HCT116 (cell line): Measurements from ENCODE around the gene TBATA. TPM values are rescaled to one million over a fixed set of nuclear protein-coding genes. Genes with fewer than 3 reads are reported as not detected.

Experiments
- ATAC-seq: fragments of 200-7000 bp; cut with Tn5 transposase; 2 replicates; pipeline ENCODE4 v1.9.1; 2020; ENCODE audit warnings: mild to moderate bottlenecking, moderate library complexity
- BruUV-seq: library from RNA; stranded (reverse); fragments of 400-500 nt; replicated peaks from 2 replicates; lab custom pipeline; 2021; lab: Mats Ljungman, UMichigan
- CTCF ChIA-PET: fragments of 300-600 bp; sonication (Branson Sonifier 250); formaldehyde crosslinking; loops from one replicate; lab custom pipeline; 2021; ENCODE audit warnings: antibody characterized with exemption; lab: Charles Lee
- POLR2A ChIA-PET: fragments of 300-600, 350-600 bp; sonication (Branson Sonifier 250); formaldehyde crosslinking; loops from one replicate; lab custom pipeline; 2021; ENCODE audit warnings: antibody characterized with exemption; lab: Charles Lee
- RAD21 ChIA-PET, 2 experiments: fragments of 300-600 bp; sonication (Branson Sonifier 250); formaldehyde crosslinking; loops; one replicate each; lab custom pipeline; 2023; ENCODE audit warnings: low total read pairs in 2 of 2; ENCODE audit not compliant: uncharacterized antibody in 2 of 2, unreplicated experiment in 2 of 2, low non-redundant PET in 1 of 2; lab: Charles Lee
- DNase-seq: peaks from one replicate; pipeline ENCODE4 v3.0.0-alpha.2; 2010; ENCODE audit warnings: low read depth, low spot score
- H2AFZ ChIP-seq: fragments of 200-600 bp; shearing (Covaris generic), sonication (generic); 2 replicates; pipeline ENCODE4 v1.6.1; 2017; ENCODE audit warnings: low read depth, mixed run types, mixed read lengths, antibody characterized with exemption, low read length; ENCODE audit not compliant: poor library complexity, severe bottlenecking
- H3K27ac ChIP-seq: 2 replicates; pipeline ENCODE4 v1.5.1; 2012; ENCODE audit warnings: low read depth, low read length
- H3K27me3 ChIP-seq: fragments of 200-600 bp; sonication (generic); 2 replicates; pipeline ENCODE4 v1.6.1; 2016; ENCODE audit warnings: mixed run types, low read length, mixed read lengths; ENCODE audit not compliant: insufficient read depth
- H3K36me3 ChIP-seq, 2 experiments: fragments of 200-500 bp in 1 of 2; fragments of 200-600 bp in 1 of 2; sonication (Bioruptor generic) in 1 of 2; sonication (generic) in 1 of 2; 2 replicates each; pipeline versions ENCODE4 v1.5.1 to v1.6.1; 2014 to 2016; ENCODE audit warnings: low read length in 2 of 2, inconsistent platforms in 1 of 2, mixed read lengths in 1 of 2, mixed run types in 1 of 2; ENCODE audit not compliant: insufficient read depth in 2 of 2, control insufficient read depth in 1 of 2
- H3K4me1 ChIP-seq, 2 experiments: fragments of 200-600 bp in 1 of 2; sonication (generic) in 1 of 2; 2 replicates each; pipeline versions ENCODE4 v1.5.1 to v1.6.1; 2012 to 2017; ENCODE audit warnings: low read length in 2 of 2, inconsistent platforms in 1 of 2, mild to moderate bottlenecking in 1 of 2, mixed read lengths in 1 of 2, mixed run types in 1 of 2, moderate library complexity in 1 of 2; ENCODE audit not compliant: insufficient read depth in 2 of 2, control insufficient read depth in 1 of 2
- H3K4me2 ChIP-seq: fragments of 200-600 bp; sonication (generic); 2 replicates; pipeline ENCODE4 v1.6.1; 2017; ENCODE audit warnings: mixed run types, low read length, mixed read lengths
- H3K4me3 ChIP-seq, 2 experiments: fragments of 200-600 bp in 1 of 2; sonication (generic) in 1 of 2; replicated peaks in 1 of 2; 2 replicates each; pipeline ENCODE4 v1.5.1; 2011 to 2016; ENCODE audit warnings: low read length in 2 of 2, control low read depth in 1 of 2, low read depth in 1 of 2, mild to moderate bottlenecking in 1 of 2, mixed read lengths in 1 of 2, mixed run types in 1 of 2
- H3K79me2 ChIP-seq: fragments of 200-600 bp; sonication (generic); 2 replicates; pipeline ENCODE4 v1.6.1; 2017; ENCODE audit warnings: mild to moderate bottlenecking, mixed run types, low read length, moderate library complexity, mixed read lengths; ENCODE audit not compliant: insufficient read depth
- H3K9ac ChIP-seq: fragments of 200-600 bp; sonication (generic); 2 replicates; pipeline ENCODE4 v1.6.1; 2016; ENCODE audit warnings: low read length, mixed read lengths
- H3K9me2 ChIP-seq: fragments of 200-600 bp; sonication (generic), shearing (Covaris generic); 2 replicates; pipeline ENCODE4 v1.6.1; 2017; ENCODE audit warnings: mixed run types, mild to moderate bottlenecking, moderate library complexity; ENCODE audit not compliant: insufficient read depth
- H3K9me3 ChIP-seq, 2 experiments: fragments of 200-500 bp in 1 of 2; fragments of 200-600 bp in 1 of 2; sonication (Bioruptor generic) in 1 of 2; sonication (generic) in 1 of 2; 2 replicates each; pipeline ENCODE4 v1.6.1; 2014 to 2017; ENCODE audit warnings: low read length in 2 of 2, mixed read lengths in 2 of 2, inconsistent platforms in 1 of 2, low read depth in 1 of 2, mild to moderate bottlenecking in 1 of 2, mixed run types in 1 of 2, moderate library complexity in 1 of 2; ENCODE audit not compliant: control insufficient read depth in 1 of 2, insufficient read depth in 1 of 2
- H4K20me1 ChIP-seq: fragments of 200-600 bp; sonication (generic), shearing (Covaris generic); 2 replicates; pipeline ENCODE4 v1.6.1; 2017; ENCODE audit warnings: mixed run types, mild to moderate bottlenecking, moderate library complexity; ENCODE audit not compliant: insufficient read depth
- CEBPB ChIP-seq: IDR thresholded peaks from 2 replicates; pipeline ENCODE4 v1.6.1; 2012; ENCODE audit warnings: low read depth
- EZH2phosphoT487 ChIP-seq: fragments of 200-600 bp; IDR thresholded peaks from 2 replicates; pipeline ENCODE4 v1.6.1; 2018; ENCODE audit warnings: antibody characterized with exemption, borderline replicate concordance
- FOSL1 ChIP-seq: IDR thresholded peaks from 2 replicates; pipeline ENCODE4 v1.6.1; 2012; ENCODE audit warnings: low read depth
- POLR2AphosphoS5 ChIP-seq: IDR thresholded peaks from 2 replicates; pipeline ENCODE4 v1.6.1; 2011; ENCODE audit warnings: mild to moderate bottlenecking, low read depth, low read length, moderate library complexity
- SP1 ChIP-seq: IDR thresholded peaks from 2 replicates; pipeline ENCODE4 v1.6.1; 2012; ENCODE audit warnings: low read depth
- TCF7L2 ChIP-seq: IDR thresholded peaks from 2 replicates; pipeline ENCODE4 v1.7.0; 2011; ENCODE audit warnings: borderline replicate concordance, inconsistent platforms; ENCODE audit not compliant: insufficient read depth, insufficient read length; ENCODE audit errors: extremely low read depth
- YY1 ChIP-seq: IDR thresholded peaks from 2 replicates; pipeline ENCODE4 v1.6.1; 2011; ENCODE audit warnings: low read length, low read depth, moderate library complexity, mild to moderate bottlenecking; ENCODE audit not compliant: insufficient replicate concordance; ENCODE audit errors: extremely low read depth
- ZFX ChIP-seq: fragments of 450-650 bp; IDR thresholded peaks from 2 replicates; pipeline ENCODE4 v1.6.1; 2017
- ZNF274 ChIP-seq: fragments of 200-500 bp; sonication (Bioruptor generic); IDR thresholded peaks from 2 replicates; pipeline ENCODE4 v1.6.1; 2014; ENCODE audit warnings: mild to moderate bottlenecking, low read depth, low read length, inconsistent platforms
- intact Hi-C: fragments of 100-400 bp; cut with micrococcal nuclease; formaldehyde crosslinking; loops from 2 replicates; pipeline ENCODE4 v1.10.0; 2022
- total RNA-seq: library from RNA; stranded (reverse); gene quantifications from one replicate; pipeline ENCODE4 v1.2.1, GENCODE V29; 2021; ENCODE audit not compliant: unreplicated experiment
- TF ChIP-seq, protein P1 (sequence below): IDR thresholded peaks from 2 replicates; pipeline ENCODE4 v1.6.1; 2011; ENCODE audit warnings: mild to moderate bottlenecking, low read length, moderate library complexity; ENCODE audit not compliant: insufficient replicate concordance; ENCODE audit errors: extremely low read depth
- TF ChIP-seq, protein P2 (sequence below): IDR thresholded peaks from 2 replicates; pipeline ENCODE4 v1.6.1; 2012; ENCODE audit warnings: low read depth
- TF ChIP-seq, protein P3 (sequence below): IDR thresholded peaks from 2 replicates; pipeline ENCODE4 v1.6.1; 2012

The TBATA gene
- total RNA-seq, 1 experiment from 2014 or later, result not detected

DNA sequence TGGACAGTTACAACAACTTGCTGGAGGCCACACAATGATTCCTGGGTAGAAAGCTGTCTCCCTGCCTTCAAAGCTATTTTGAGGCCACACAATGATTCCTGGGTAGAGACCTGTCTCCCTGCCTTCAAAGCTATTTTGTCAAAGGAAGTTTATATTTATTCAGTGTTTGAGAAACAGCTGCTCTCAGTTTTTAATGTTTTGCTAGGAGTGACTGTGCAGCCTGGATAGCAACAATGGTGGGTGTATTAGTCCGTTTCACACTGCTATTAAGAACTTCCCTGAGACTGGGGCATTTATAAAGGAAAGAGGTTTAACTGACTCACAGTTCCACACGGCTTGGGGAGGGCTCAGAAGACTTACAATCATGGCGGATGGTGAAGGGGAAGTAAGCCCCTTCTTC, 26.7 kb upstream of the TBATA start:
- H3K79me2 ChIP-seq, result peaks cover 7% of the 10 kb centered on the region
- no TSS peak for BruUV-seq
- no peak overlapping the region for H3K27ac ChIP-seq
- no peaks in the 10 kb centered on the region for H3K9me3 ChIP-seq
- no peak overlapping the region for H3K9ac ChIP-seq
- ChIA-PET CTCF (no interaction called here), POLR2A (no interaction called here), RAD21 (no interaction called here)
- no peaks in the 10 kb centered on the region for H3K9me2 ChIP-seq
- H3K4me1 ChIP-seq, result peaks cover 3 to 15% of the 10 kb centered on the region in 2 experiments; a peak in 3 of 4 replicates
- H2AFZ ChIP-seq, result no peak overlapping the region
- intact Hi-C loops, result no loop called here
- no peaks in the 10 kb centered on the region for H3K36me3 ChIP-seq
- TF ChIP-seq, protein P1, sequence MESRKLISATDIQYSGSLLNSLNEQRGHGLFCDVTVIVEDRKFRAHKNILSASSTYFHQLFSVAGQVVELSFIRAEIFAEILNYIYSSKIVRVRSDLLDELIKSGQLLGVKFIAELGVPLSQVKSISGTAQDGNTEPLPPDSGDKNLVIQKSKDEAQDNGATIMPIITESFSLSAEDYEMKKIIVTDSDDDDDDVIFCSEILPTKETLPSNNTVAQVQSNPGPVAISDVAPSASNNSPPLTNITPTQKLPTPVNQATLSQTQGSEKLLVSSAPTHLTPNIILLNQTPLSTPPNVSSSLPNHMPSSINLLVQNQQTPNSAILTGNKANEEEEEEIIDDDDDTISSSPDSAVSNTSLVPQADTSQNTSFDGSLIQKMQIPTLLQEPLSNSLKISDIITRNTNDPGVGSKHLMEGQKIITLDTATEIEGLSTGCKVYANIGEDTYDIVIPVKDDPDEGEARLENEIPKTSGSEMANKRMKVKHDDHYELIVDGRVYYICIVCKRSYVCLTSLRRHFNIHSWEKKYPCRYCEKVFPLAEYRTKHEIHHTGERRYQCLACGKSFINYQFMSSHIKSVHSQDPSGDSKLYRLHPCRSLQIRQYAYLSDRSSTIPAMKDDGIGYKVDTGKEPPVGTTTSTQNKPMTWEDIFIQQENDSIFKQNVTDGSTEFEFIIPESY, result no peak
- TF ChIP-seq, protein P2, sequence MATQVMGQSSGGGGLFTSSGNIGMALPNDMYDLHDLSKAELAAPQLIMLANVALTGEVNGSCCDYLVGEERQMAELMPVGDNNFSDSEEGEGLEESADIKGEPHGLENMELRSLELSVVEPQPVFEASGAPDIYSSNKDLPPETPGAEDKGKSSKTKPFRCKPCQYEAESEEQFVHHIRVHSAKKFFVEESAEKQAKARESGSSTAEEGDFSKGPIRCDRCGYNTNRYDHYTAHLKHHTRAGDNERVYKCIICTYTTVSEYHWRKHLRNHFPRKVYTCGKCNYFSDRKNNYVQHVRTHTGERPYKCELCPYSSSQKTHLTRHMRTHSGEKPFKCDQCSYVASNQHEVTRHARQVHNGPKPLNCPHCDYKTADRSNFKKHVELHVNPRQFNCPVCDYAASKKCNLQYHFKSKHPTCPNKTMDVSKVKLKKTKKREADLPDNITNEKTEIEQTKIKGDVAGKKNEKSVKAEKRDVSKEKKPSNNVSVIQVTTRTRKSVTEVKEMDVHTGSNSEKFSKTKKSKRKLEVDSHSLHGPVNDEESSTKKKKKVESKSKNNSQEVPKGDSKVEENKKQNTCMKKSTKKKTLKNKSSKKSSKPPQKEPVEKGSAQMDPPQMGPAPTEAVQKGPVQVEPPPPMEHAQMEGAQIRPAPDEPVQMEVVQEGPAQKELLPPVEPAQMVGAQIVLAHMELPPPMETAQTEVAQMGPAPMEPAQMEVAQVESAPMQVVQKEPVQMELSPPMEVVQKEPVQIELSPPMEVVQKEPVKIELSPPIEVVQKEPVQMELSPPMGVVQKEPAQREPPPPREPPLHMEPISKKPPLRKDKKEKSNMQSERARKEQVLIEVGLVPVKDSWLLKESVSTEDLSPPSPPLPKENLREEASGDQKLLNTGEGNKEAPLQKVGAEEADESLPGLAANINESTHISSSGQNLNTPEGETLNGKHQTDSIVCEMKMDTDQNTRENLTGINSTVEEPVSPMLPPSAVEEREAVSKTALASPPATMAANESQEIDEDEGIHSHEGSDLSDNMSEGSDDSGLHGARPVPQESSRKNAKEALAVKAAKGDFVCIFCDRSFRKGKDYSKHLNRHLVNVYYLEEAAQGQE, result no peak
- TF ChIP-seq CEBPB (no peak), SP1 (no peak), ZFX (no peak), TCF7L2 (no peak), YY1 (no peak), POLR2AphosphoS5 (no peak), EZH2phosphoT487 (no peak), ZNF274 (no peak), FOSL1 (no peak)
- TF ChIP-seq, protein P3, sequence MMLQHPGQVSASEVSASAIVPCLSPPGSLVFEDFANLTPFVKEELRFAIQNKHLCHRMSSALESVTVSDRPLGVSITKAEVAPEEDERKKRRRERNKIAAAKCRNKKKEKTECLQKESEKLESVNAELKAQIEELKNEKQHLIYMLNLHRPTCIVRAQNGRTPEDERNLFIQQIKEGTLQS, result no peak
- no peak overlapping the region for H3K4me2 ChIP-seq
- H4K20me1 ChIP-seq, result no peaks in the 10 kb centered on the region
- H3K4me3 ChIP-seq, result no peak overlapping the region
- no peak for ATAC-seq
- no peak for DNase-seq
- H3K27me3 ChIP-seq, result no peaks in the 10 kb centered on the region
